ENCODE measurements around the gene SDK1. TPM values are rescaled to one million over a fixed set of nuclear protein-coding genes. Genes with fewer than 3 reads are reported as not detected.

SDK1 gene
- polyA plus RNA-seq, 2 of the 4 experiments (the other 2 are of a cell fraction) = 0.12 to 0.28 TPM

GRCh38 chr7:4024133-4024532 lies 723.1 kb downstream of the SDK1 start:
- no peak overlapping the region for H3K27ac ChIP-seq
- no peak overlapping the region for H3K4me2 ChIP-seq
- 0% methylated on average over 1 of the region's 1 CpG for WGBS (ENCODE audit: missing lambda C conversion rate)
- CTCF ChIA-PET = no interaction called here
- H3K9me3 ChIP-seq = peaks cover 8% of the 10 kb centered on the region
- ATAC-seq = no peak
- H3K4me3 ChIP-seq = no peak overlapping the region
- TF ChIP-seq PBX3 (IDR thresholded peaks at IDR 0.05) (no peak), EP300 (IDR thresholded peaks at IDR 0.05) (no peak), RCOR1 (IDR thresholded peaks at IDR 0.05; ENCODE audit: low read depth, low read length) (no peak), ZNF302 (CRISPR knock-in tag; IDR thresholded peaks at IDR 0.05) (no peak), POLR2AphosphoS2 (conservative IDR thresholded peaks at IDR 0.05; ENCODE audit: low read length) (no peak), E2F6 (IDR thresholded peaks at IDR 0.05; ENCODE audit: borderline replicate concordance, low read depth) (no peak), JUN (IDR thresholded peaks at IDR 0.05) (no peak)
- no peak for DNase-seq (ENCODE audit: low read depth in 1 of 2, low spot score in 1 of 2)
- POLR2A ChIA-PET = no interaction called here
- no peaks in the 10 kb centered on the region for H3K4me1 ChIP-seq
- no peak for FAIRE-seq

GRCh38 chr7:4024806-4025205 lies 723.8 kb downstream of the SDK1 start:
- POLR2A ChIA-PET = no interaction called here
- no peak for FAIRE-seq
- 54% methylated on average over 7 of the region's 7 CpGs for WGBS (ENCODE audit: missing lambda C conversion rate)

GRCh38 chr7:4025210-4025609 lies 724.2 kb downstream of the SDK1 start:
- no peaks in the 10 kb centered on the region for H3K9me3 ChIP-seq
- no peak for DNase-seq (ENCODE audit: low read depth in 1 of 2, low spot score in 1 of 2)
- ChIA-PET CTCF (no interaction called here), POLR2A (no interaction called here)
- 60% methylated on average over 12 of the region's 12 CpGs for WGBS (ENCODE audit: missing lambda C conversion rate)
- no peak overlapping the region for H3K4me2 ChIP-seq
- no peak for ATAC-seq
- no peak for TF ChIP-seq CHD4 (IDR thresholded peaks at IDR 0.05; ENCODE audit: borderline replicate concordance)
- TF ChIP-seq FOSB (CRISPR knock-in tag; IDR thresholded peaks at IDR 0.05) = no peak
- TF ChIP-seq RCOR1 (IDR thresholded peaks at IDR 0.05; ENCODE audit: low read depth, low read length) = no peak
- no peak for TF ChIP-seq ZFP36 (IDR thresholded peaks at IDR 0.05; ENCODE audit: borderline replicate concordance, partially characterized antibody)
- TF ChIP-seq TP53 (CRISPR knock-in tag; IDR thresholded peaks at IDR 0.05) = no peak
- TF ChIP-seq RAD21 (conservative IDR thresholded peaks at IDR 0.05 in 1 of 2, IDR thresholded peaks at IDR 0.05 in 1 of 2) = no peak
- no peak for TF ChIP-seq FOXS1 (CRISPR knock-in tag; IDR thresholded peaks at IDR 0.05)
- no peak for TF ChIP-seq JUNB (IDR thresholded peaks at IDR 0.05)
- no peak for TF ChIP-seq ZSCAN20 (CRISPR knock-in tag; IDR thresholded peaks at IDR 0.05)
- TF ChIP-seq ESRRA (IDR thresholded peaks at IDR 0.05; ENCODE audit: borderline replicate concordance, low read length) = no peak
- TF ChIP-seq HEYL (CRISPR knock-in tag; IDR thresholded peaks at IDR 0.05) = no peak
- no peak for TF ChIP-seq TFCP2L1 (CRISPR knock-in tag; IDR thresholded peaks at IDR 0.05)
- no peak for TF ChIP-seq RARB (CRISPR knock-in tag; IDR thresholded peaks at IDR 0.05)
- TF ChIP-seq JUN (IDR thresholded peaks at IDR 0.05) = no peak
- TF ChIP-seq CBX8 (IDR thresholded peaks at IDR 0.05) = no peak
- no peak overlapping the region for H3K4me3 ChIP-seq
- H3K27ac ChIP-seq = no peak overlapping the region
- no peaks in the 10 kb centered on the region for H3K4me1 ChIP-seq
- no peak for FAIRE-seq

More at GRCh38 chr7:4024806-4025205, 723.8 kb downstream of the SDK1 start:
- H3K4me3 ChIP-seq = no peak overlapping the region
- H3K4me1 ChIP-seq = no peaks in the 10 kb centered on the region
- H3K9me3 ChIP-seq = peaks cover 2% of the 10 kb centered on the region; the same call in 2 of the 3 replicates
- DNase-seq (ENCODE audit: low read depth in 1 of 2, low spot score in 1 of 2) (no peak), ATAC-seq (no peak)
- CTCF ChIA-PET = no interaction called here
- H3K27ac ChIP-seq = no peak overlapping the region
- no peak for TF ChIP-seq KDM1A (IDR thresholded peaks at IDR 0.05; ENCODE audit: low read depth)
- H3K4me2 ChIP-seq = no peak overlapping the region

Data from A549 (cell line).